Activated gamma-delta T cell (primary cell): ENCODE measurements around the gene RUNX1.

Experiments
- DNase-seq: peaks from one replicate; lab custom pipeline; 2025; lab: John Stamatoyannopoulos, UW

RUNX1 gene

DNA sequence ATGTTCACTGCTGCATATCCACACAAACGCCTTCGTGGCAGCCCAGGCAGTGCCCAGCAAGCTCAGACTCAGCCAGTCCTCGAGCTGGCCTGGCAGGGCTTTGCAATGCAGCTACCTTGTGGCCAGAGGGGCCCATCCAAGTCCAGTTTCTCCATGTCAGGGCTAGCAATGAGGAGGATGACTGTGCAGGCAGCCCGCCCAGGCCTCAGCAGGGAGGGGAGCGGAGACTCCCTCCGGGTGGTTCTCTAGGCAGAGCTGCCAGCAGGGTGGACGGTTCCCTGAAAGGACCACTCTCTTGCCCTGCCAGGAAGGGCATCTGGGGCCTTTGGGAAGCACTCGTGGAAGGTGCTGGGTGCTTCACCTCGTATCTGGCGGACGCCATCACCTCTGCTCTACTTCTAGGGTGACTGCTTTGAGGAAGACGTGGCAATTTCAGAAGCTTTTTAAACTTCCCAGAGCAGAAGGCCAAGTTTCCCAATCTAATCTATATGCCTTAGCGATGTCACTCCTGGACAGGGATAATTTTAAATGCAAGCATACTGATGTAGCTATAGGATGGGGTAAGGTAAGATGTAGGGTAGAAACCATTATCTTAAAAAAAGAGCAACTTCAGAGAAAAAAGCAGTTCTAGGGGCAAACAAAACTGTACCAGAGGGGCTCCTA, 56.2 kb downstream of the RUNX1 start:
- DNase-seq: no peak

DNA sequence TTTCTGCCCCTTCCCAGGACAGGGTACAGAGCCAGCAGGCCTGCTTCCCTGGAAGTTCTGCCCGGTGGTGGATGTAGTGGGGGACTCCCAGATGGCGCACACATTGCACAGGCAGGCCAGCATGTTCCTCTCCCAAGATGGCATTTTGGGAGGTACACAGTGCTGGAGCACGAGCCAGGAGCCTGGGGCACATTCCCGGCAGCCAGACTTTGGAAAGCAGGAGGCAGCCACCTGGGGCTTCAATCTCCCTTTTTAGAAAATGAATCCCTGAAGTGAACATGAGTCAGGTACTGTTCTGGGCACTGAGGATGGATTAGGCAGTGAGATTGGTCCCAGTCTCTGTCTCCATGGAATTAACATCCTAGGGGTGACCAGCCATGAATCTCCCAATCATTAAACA, 56.9 kb downstream of the RUNX1 start:
- DNase-seq: no peak

DNA sequence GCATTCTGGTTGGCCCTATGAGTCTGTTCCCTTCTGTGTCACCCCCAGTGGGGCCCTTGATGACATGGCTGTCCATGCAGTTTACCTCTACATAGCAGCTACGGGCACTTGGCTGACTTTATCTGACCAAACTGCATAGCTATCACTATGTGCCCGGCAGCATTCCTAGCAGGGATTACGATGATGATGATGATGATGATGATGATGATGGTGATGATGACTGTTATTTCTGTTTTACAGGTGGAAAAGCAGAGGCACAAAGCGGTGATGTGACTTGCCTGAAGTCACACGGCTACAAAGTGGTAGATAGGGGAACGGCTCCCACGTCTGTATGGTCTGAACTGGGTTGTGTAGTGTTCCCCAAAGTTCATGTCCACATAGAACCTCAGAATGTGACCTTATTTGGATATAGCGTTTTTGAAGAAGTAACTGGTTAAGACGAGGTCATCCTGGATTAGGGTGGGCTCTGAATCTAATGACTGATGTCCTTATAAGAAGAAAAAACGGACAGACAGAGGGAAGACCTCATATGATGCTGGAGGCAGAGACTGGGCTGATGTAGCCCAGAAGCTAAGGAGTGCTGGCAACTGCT, 57.6 kb downstream of the RUNX1 start:
- no peak for DNase-seq

DNA sequence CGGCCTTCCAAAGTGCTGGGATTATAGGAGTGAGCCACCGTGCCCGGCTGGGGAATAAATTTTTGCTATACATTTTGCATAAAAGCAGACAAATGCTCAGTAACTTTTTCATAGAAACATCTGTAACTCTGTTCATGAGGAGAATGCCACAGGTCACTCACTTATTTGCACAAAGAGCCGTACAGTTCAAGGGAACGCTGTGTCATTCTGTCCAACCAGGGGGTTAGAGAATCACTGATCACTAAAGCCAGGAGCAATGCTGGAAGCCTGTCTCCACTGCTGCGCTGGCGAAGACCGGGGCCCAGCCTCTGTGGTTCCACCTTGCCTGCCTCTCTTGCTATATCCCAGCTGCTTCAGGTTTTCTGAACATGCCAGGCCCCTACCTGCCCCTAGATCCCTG, 58.3 kb downstream of the RUNX1 start:
- no peak for DNase-seq

DNA sequence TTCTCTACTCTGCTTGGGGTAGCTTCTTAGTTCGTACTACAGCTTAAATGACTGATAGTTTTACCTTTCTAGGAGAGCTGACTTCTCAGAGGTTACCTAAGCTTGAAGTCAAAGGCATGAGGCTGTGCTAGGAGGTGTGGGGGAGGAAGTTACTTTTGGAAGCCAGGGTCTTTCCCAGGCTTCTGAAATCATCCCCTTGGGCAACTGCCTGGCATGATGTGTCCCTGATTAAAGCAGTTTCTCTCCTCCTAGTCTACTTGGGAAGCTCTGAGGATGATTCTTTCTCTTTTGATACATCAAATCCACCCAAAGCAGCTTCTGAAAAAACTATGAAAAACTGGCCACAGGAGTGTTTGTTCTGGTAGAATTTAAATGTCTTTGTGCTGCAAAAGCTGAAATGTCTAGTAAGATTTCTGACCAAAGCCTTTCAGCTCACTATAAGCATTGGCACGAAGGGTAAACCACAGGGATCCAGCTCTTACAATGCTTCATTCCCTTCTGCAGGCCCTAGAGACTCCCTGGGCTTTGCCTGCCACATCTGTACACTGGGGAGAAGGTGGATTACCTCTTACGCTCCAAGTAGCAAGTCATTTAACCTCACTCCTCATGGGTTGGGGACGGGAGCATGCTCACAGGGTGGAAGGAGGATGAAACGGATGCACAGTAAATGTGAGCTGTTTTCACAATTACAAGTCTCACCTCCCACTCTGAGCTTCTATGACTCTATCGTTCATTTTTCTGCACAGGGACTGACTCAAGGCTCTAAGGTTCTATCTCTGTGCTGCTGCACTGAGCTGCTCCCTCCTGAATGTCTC, 59.6 kb downstream of the RUNX1 start:
- no peak for DNase-seq

DNA sequence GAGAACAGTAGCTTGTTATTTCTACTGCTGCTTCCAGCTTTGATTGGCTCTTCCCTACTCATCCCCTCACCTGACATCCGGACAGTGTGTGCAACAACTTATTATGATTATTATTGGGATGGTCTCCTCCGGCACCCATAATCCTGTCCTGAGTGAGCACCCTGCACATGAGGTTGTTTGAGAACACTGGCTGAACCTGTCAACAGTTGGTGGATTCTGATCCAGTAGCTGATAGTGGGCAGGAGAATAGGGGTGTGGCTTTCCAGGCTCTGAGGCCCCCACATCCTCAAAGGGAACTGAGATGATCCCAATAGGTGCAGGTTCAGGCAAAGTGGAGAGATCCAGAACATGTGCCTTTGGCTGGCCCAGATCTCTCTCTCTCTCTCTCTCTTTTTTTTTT, 60.5 kb downstream of the RUNX1 start:
- no peak for DNase-seq

DNA sequence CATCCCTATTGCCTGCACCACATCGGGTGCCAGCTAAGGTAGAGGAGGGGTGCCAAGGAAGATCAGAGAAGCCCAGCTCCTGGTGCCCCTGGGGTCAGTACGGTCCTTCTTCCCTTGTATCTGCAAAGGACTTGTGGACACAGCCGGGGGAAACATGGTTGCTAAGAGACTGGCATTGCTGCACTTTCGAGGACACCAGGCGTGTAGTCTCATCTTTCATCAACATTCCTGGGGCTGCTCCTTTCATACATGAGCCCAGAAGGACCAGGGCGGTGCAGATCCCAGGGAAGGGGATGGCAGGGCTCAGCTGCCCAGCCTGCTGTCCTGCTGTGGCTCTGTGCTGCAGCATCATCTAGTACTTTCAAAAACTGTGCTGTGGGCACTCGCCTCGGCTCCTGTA, 61.0 kb downstream of the RUNX1 start:
- no peak for DNase-seq

DNA sequence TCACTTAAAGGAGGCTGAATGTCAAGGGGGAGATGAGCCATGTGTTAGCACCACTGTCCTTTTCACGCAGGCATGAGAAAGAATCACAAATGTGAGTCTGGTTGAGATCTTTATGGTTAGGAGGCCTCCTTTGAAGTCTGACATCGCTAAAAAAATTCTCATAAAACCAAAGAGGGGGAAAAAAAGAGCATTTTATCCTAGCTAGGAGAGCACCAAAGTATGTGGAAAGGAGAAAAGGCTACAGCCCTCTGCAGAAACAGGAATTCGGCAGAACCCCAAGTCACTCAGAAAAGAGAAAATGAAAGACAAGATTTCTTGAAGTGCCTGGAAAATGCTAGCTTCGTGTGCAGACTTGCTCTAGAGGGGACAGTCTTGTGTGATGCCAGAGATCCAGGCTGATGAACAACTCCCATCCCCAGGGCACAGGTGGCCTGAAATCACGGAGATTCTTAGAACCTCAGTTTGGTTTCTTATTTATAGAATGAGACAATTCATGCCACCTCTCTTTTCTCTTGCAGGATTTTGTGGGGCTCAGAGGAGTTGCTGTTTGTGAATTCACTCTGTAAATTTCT, 61.5 kb downstream of the RUNX1 start:
- no peak for DNase-seq

DNA sequence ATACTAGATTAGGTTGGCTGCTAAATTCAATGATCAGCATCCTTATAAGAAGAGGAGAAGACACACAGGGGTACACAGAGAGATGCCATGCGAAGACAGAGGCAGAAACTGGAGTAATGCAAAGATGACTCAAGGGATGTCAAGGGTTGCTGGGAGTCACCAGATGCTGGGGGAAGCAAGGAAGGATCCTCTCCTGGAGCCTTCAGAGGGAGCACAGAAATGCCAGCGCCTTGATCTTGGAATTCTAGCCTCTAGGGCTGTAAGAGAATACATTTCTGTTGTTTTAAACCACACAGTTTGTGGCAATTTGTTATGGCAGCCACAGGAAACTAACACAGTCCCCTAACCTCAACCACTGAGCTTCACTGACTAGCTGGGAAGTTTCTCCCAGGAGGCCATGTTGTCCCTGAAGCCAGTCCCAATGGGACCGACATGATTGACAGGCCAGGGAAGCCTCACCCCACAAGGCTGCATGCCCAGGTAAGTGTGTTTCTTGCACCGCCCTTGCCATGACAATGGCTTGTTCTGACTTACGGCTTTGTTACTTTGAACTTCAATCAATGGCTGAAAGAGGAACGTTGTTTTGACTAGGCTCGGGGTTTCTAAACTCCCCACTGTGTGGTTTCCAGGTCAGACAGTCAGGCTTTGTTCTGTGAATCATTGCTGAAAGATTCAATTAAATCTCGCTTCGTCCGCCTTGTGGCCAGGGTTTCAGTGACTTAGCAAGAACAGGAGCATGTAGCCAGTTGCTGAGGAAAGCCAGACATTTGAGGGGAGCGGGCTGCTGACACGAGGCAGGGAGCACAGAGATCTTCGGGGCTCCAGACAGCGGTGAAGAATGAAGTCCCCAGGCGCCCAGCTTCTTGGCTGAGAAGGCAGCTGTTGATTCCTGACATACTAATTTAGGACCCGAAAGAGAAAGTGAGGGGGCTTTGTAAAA, 62.3 kb downstream of the RUNX1 start:
- DNase-seq: no peak

DNA sequence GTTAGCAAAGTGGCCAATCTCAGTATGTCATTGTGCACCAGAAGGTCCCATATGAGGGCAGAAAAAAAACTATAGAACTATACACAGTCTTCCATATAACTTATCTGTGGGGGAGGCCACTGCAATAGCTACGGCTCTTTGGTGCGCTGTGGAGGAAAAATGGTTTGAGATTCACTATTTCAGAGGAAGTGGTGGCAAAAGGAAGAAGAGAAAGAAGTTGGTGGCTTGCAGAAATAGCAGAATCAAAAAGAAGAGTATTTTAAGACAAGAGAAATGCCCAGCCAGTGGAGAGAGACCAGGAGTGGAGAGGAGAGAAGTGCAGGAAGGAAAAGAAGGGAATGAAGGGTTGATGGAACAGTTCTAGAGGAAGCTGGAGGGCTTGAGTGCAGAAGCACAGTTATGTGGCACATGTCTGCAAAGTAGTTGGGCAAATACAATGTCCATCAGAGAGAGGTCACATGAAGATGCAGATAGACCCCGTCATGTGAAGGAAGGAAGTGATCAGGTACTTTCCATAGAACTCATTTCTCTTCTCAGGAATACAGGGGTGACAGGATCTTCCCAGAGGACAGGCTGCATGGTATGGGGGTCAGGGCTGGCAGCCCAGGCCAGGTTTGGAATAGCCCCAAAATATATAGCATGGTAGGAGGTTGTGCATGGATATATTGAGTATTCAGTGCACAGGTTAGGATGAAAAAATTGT, 64.6 kb downstream of the RUNX1 start:
- DNase-seq: no peak

DNA sequence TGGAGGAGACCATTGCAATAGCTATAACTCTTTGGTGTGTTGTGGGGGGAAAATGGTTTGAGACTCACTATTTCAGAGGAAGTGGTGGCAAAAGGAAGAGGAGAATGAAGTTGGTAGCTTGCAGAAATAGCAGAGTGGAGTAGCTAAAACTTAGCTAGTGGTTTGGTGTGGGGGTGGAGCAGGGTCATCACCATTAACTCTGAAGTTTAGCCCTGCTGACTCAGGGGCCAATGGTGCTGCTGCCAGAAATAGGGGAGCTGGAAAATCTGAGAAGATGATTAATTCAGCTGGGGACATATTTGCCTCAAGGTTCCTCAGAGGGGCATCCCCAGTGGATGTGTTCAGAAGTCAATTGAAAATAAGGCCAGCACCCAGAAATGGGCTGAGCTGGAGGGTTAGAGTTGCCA, 65.4 kb downstream of the RUNX1 start:
- no peak for DNase-seq

DNA sequence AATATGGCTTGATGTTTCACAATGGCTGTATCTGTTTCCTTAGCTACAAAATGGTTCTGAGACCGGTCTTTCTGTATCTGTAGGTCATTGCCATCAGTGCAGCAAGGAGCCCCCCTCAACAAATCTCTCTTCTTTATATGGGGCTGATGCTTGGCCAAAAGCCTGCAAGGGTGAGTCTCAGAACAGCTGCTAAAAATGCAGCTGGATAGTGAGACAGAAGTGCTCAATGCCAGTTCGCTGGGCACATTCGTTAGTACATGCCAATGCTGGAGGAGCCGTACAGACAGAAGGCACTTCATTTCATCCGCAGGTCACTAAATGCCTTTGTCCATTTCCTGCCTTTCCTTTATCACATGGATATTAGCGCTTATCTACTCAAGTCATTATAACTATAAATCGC, 67.3 kb downstream of the RUNX1 start:
- no peak for DNase-seq

DNA sequence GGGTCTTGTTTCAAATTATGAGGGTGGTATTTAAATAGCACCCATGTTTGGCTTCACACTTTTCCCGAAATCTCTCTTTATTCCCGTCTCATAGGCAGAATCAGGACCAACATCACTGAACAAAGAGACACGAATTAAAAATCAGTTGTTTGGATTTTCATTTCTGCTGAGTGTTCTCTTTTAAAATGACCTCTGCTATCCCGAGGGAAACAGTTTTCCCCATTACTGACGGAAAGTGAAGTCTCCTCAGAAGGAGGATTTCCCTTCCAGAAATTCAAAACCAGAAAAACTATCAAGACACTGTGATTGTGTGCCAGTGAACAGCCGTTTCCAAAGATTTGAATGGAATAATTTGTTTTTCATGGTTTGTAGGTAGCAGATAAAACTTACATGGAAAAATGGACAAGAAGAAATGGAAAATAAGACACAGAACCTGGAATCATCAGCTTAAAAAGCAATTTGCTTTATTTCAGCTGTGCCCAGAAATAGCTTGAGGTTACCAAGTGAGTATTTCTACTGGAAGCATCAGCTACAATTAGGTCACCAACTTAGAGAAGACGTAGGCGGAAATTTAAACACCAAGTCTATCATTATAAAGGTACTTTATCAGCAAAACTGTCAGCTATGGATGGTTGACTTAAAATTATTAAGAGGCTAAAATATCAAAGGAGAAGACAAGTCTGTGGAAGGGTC, 68.5 kb downstream of the RUNX1 start:
- DNase-seq: no peak

DNA sequence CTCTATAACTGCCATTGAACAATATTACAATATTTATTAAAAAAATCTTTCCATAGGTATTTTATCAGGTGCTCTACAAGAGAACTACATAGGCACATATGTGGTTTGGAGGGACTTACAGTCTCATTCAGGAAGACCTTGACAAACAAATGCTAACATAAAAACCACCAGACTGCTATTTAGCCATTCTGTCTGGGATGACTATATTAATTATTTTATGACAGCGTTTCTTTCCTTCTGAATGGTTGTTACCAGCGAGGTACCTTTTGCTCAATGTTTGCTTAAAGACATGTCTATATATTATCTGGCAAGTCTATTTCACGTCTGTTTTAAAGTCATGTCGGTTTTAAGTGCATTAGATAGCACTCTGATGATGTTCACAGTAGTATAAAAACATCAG, 69.7 kb downstream of the RUNX1 start:
- DNase-seq: no peak

DNA sequence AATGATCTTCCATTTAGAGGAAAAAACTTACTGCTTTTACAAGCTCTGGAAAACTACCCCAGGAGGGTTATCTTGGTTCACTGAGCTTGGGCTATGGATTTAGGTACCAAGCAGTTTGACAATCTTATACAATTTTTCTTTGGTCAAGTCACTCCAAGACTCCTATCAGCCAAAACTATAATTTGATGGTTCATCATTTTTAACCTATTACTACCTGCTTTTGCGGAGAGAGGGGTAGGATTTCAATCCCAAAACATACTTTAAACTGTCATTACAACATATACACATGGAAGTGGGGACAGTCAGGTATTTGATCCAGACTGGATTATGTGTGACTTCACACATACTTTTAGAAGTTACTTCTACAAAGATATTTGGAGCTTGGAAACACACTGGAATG, 71.8 kb downstream of the RUNX1 start:
- DNase-seq: no peak

DNA sequence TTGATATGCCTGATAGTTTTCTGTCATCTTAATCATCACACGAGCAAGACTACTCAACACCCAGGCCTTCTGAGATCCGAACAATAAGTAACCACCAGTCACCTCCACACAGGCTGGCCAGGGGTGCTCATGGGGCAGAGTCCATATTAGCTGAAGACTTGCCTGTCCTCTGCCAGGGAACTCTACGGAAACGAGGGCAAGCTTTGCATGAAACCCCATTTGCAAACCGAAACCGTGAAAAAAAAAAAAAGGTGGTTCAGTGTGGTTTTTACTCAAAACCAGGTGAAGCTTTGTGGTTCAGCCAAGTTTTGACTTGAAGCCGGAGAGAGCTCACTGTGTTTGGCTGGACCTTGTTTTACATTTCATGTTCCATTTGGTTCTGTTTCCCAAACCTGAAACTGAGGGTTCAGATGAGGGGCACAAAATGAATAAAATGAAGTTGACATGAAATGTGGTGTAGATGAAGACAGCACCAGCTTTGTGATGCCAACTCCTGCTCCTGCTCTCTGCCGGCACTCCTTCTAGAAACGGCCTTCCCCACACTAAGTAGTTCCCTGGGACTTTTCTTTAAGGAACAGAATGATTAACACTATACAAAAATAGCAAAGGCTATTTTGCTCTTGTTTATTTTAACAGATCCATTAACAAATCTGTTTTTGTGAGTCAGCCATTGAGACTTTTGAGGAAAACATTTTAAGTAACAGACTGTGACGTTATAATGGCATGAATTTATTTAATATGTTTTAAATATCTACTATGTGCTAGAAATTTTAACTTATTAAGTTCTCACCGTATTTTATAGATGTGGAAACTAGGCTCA, 74.7 kb downstream of the RUNX1 start:
- DNase-seq: no peak

DNA sequence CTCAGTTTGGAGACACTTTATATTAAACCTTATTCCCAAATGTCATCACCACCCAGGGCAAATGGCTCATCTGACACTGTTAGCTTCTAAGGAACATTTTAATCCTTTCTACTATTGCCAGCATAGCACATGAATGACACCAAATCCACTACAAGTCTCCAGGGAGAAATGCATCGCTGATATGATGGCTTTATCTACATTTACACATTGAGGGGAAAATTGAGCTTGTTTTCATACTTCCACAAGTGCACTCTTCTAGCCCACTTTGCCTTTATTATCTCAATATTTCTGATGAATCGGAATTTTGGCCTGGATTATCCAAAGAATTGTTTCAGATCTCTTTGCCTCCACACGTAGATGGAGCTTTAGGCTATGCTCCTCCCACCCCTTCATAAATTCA, 75.4 kb downstream of the RUNX1 start:
- DNase-seq: no peak

DNA sequence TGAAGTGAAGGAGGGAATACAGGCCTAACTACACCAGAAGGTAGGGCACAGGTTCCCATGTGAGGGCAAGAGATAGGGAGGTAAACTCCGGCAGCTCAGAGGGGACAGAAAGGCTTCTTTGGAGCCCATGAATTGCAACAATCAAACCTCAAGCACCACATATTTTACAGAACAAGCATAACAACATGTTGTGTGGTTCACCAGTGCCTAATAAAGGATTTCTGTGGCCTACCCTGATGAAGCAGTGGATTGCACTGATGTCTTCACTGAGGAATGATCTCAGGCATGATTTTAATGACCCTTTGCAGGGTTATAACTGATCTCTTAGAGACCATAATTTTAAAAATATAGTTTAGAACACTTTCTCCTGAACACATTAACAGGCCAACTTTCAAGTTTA, 77.4 kb downstream of the RUNX1 start:
- DNase-seq: no peak

DNA sequence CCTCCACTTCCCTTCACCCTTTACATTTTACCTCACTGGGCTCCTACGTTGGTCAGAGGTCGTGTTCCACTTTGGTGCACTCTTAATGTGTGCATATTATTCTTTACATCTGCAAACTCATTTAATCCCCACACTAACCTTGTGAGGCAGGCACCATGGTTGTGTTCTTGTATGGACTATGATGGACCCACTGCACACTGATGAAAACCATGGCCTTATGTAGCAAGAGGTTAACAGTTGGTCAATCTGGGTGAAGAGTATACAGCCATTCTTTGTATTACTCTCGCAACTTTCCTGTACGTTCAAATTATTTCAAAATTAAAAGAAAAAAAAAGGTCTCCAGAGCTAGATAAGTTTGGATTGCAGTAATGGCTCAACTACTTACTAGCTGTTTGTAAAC, 78.5 kb downstream of the RUNX1 start:
- DNase-seq: no peak

DNA sequence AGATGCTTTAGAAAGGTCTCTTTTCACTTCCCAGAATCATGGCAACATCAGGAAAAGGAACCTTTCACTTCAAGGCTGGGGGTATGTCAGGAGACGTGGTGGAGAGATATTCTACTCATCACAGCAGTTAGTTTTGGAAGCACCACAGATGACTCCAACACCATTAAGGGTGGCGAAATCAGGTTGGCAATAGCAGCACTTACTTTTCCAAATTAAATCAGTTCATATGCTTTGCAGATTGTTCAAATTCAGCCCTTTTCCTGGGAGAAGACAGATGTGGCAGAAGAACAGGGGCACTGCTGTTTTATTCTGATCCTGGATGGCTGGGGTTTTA, 79.0 kb downstream of the RUNX1 start:
- no peak for DNase-seq
